ENCODE measurements around the gene PTPN22.

- TF ChIP-seq CTCF (IDR thresholded peaks at IDR 0.05), result no peak
- no peak for TF ChIP-seq POLR2A (IDR thresholded peaks at IDR 0.05)
- TF ChIP-seq POLR2AphosphoS5 (IDR thresholded peaks at IDR 0.05; ENCODE audit: insufficient read depth in 1 of 2, low read depth in 1 of 2), result no peak
Observed at GRCh38 chr1:113777561-113777960, 94.0 kb downstream of the PTPN22 start.
